ENCODE data around the gene DNASE1L2.
"Not testable (repeated sequence)": the region's sequence is repeated elsewhere in the genome, so short reads cannot be mapped to it uniquely, and the experiment has no call there.

DNASE1L2 gene

DNA sequence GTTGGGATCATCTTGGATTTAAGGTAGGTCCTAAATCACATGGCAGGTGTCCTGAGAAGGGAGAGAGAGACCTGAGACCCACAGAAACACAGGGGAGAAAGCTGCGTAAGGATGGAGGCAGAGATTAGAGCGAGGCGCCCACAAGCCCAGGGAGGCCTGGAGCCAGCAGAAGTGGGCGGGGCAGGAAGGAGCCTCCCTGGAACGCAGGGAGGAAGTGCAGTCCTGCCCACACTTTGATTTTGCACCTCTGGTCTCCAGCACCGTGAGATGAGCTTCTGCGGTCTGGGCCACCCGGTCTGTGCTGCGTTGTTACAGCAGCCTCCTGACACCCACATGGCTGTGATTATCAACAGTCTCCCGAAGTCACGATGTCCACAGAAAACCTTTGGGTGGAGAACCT lies 6.4 kb downstream of the DNASE1L2 start:
- DNase-seq, result no peak

DNA sequence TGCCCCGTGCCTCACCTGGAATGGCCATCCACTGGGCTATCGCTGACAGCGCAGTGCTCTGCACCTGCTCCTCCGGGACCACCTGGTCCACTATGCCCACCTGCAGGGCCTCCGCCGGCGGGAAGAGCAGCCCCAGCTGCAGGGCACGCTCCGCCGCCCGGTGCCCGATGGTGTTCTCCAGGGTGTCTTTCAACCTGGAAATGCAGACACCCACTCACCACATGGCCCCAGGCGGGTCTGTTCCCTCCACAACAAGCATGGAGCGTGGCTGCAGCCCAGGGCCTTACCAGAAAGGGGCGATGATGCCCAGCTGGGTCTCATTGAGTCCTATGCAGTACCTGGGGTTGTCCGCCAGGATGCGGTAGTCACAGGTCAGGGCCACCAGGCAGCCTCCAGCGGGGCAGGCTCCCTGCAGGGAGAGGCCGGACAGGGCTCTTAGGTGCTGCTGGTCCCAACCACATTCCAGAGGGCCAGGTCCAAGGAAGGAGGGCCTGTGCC lies 6.8 kb downstream of the DNASE1L2 start:
- DNase-seq, result peak; percentile 31

GRCh38 chr16:2243781-2244180 lies 7.5 kb downstream of the DNASE1L2 start:
- DNase-seq, result no peak

DNA sequence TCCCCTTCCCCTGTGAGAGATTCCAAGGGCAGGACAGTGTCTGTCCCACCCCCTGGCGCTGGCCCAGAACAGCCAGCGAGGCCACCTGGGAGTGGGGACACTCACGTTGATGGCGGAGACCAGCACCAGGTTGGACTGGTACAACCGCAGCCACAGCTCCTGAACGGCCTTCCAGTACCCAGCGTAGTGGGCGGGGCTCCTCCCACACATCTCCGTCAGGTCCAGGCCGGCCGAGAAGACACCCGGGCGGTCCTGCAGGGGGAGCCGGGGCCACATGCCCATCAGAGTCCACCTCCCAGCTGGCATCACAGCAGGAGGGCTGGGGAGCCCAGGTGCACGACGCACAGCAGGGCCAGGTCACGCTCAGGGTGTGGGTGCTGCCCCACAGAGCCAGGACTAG lies 8.1 kb downstream of the DNASE1L2 start:
- no peak for DNase-seq

- DNase-seq, result no peak
Observed at GRCh38 chr16:2244926-2245795, 8.9 kb downstream of the DNASE1L2 start.

GRCh38 chr16:2246301-2246885 lies 10.1 kb downstream of the DNASE1L2 start:
- no peak for DNase-seq

GRCh38 chr16:2250652-2251295 lies 14.5 kb downstream of the DNASE1L2 start:
- DNase-seq, result peak; percentile 62

- peak; percentile 98 for DNase-seq
Observed at GRCh38 chr16:2251296-2252111, 15.3 kb downstream of the DNASE1L2 start, which contains the start of gene ECI1. Gene ECI1 (minus strand): TSS chr16:2251587. CDS start chr16:2251566, 21 bp downstream.

GRCh38 chr16:2252806-2253148 lies 16.5 kb downstream of the DNASE1L2 start:
- DNase-seq, result no peak

DNA sequence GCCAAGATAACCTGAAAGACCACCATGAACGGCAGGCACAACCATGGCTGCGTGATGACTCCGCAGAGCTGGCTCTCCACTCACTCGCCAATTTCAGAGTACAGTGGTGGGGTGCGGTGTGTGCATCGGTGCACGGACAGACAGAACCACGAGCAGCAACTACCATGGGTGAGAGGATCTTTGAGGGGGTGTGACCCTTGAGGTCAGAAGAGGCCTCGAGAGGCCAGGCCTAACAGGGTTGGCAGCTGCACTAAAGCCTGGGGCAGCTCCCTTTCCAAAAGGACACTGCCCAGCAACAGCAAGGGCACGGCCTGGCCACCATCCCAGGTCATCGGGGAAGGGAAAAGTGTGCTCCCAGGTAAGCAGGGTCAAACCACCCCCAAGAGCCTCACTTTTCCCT lies 17.0 kb downstream of the DNASE1L2 start:
- DNase-seq, result no peak

GRCh38 chr16:2256531-2257140 lies 20.4 kb downstream of the DNASE1L2 start:
- no peak for DNase-seq

DNA sequence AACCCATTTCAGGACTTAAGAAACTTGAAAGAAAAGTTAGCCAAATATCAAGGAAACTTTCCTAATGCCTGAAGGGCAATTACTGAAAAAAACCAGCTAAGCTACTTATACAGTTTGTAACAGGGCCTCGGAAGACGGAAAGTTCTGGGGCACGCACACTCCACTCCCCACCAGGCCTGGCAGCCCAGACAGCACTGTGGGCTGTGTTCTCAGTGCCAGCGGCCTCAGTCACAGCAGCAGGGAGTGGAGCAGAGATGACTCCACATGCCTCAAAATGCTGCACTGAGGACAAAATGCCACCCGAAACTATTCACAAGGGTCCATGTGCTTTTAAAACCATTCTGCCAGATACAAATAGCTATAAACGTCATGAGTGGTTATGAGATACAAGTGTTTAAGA lies 21.5 kb downstream of the DNASE1L2 start:
- DNase-seq, result no peak

- not testable (repeated sequence) for DNase-seq
Observed at GRCh38 chr16:2258530-2258929, 22.3 kb downstream of the DNASE1L2 start.

DNA sequence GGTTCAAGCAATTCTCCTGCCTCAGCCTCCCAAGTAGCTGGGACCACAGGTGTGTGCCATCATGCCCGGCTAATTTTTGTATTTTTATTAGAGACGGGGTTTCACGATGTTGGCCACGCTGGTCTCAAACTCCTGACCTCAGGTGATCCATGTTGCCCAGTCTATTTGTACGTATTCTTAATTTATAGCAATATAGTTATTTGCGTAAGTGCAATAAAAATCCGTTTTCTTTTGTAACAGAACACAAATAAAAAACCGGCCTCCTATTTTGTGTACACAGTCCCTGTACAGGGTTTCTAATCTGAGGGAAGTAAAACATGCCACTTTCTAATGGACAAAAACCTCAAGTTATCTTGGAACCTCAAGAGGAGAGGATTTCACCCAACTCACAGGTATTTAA lies 24.0 kb downstream of the DNASE1L2 start:
- no peak for DNase-seq

DNA sequence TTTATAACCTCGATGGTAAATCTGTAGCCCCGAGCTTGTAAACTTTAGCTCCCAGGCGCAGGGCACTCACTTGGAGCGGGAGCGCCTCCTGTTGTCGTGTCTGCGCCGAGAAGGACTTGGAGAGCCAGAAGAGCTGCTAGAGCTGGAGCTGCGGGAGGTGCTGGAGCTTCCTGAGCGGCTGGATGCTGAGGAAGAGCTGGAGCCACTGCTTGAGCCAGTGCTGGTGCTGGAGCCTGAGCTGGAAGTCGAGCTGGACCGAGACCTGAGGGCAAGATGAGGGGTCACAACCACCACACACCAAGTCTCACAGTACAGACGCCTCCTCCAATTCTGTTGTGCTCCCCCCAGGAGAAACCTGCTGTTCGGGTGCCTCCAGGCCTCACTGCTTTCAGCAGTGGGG lies 26.8 kb downstream of the DNASE1L2 start:
- DNase-seq, result not testable (repeated sequence)

GRCh38 chr16:2266887-2267286 lies 30.6 kb downstream of the DNASE1L2 start:
- peak; percentile 40 for DNase-seq

DNA sequence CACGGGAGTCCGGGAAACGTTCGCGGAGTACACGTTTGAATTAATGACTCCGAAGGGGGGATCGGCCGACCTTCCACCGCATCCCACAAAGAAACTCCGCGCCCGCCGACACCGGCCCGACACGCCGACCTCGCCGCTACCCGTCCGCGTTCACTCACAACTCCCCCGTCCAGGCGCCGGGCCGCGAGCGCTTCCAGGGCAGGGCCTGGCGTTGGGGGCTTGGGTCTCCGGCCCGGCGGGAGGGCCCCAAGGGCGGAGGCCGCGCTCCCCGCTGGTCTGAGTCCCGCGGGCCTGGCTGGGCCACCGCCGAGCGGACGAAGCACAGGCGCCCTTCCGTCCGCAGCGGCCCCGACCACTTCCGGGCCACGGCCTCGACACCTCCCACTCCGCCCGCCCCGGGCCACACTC lies 31.3 kb downstream of the DNASE1L2 start:
- DNase-seq, result not testable (repeated sequence)

DNA sequence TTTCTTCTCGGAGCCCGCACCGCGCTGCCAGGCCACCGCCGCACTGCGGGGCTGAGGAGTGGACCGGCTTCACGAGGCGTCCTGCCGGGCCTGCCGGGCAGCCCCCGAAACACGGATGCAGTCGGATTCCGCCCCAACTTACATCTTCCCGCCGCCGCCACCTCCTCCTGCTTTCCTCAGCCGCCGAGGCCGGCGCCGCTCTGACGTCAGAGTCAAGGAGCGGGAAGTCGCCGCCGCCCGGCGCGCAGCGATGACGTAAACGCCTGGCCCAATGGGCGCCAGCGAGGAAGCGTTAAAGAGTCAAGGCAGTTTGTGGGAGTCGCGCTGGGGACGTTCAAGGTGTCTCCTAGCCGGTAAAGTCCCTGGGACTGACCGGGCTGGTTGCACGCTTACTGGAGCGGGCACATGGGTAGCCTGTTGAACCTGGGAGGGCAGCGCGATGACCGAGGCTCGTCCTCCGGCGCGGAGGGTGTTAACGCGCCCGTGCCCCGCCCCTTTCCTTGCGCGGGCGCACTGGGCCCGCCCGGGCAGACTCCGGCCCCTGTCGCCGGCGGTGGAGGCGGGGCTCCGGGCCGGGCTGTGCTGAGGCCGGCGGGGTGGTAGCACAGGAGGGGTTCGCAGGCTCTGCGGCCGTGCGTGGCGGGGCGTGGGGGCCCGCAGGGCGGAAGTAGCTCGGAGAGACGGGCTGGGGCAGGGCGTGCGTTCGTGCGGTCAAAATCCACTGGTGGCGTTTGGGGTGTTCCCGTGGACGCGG lies 31.8 kb downstream of the DNASE1L2 start, which contains the start of gene RNPS1:
RNPS1 (minus strand) TSS at position 214 of the 754 bp plus-strand sequence. CDS start 3,483 bp downstream, outside the sequence.
- DNase-seq, result peak; percentile 97

DNA sequence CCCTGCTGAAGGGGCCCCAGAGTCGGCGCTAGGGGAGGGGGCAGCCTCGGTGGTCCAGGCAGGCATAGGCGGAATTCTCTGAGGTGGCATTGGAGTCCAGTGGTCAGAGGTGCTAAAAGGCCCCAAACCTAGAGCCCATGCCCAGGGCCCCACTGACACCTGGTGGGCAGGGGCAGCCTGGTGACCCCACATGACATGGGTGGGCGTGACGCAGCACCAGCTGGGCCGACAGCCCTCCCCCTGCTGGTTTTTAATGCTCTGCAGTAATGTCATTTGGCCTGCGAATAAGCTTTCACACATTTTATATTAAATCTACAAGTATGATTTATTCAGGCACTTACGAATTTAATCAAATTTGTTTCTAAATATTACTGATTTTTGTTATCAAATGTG lies 33.8 kb downstream of the DNASE1L2 start:
- no peak for DNase-seq

DNA sequence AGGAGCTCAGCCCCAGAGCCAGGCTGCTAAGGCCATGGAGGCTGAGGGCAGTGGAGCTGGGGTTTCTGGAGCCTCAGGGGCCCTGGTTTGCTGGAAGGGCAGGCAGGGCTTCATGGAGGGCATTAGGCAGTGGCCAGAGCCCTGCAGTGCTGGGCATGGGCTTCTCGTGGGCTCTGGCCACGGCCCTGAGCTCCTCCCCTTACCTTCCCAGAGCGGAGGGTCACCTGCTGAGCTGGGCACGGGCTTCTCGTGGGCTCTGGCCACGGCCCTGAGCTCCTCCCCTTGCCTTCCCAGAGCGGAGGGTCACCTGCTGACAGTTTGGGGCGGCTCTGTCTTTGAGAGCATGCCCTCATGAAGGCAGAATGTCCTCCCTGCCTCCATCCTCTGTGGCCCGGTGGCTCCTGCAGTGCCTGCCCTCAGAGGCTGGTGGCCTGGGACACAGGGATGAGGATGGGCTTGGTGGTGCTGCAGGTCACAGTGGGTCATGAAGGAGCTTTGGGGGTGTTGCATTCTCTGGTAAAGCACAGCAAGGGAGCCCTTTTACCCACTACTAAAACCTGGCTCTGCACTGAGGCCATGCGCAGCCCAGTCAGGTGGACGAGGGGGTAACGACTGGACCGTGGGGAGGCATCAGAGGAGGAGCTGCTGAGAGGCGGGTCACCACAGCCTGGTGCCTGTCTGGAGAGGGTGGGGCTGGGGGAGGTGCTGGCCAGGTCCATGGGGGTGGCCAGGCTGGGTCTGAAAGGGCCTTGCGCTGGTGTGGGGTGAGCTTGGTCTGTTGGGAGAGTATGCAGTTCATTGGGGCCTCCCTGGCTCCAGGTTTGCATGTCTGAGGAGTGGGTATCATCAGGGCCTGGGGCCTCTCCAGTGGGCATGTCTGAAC lies 34.6 kb downstream of the DNASE1L2 start:
- no peak for DNase-seq
